Eye (tissue), 1 donor: ENCODE data around the gene GAS2L2.
"Not testable (repeated sequence)": the region's sequence is repeated elsewhere in the genome, so short reads cannot be mapped to it uniquely, and the experiment has no call there.

Source experiments
- DNase-seq: peaks from one replicate; pipeline ENCODE4 v3.0.0-alpha.2; 2015

The GAS2L2 gene

DNA sequence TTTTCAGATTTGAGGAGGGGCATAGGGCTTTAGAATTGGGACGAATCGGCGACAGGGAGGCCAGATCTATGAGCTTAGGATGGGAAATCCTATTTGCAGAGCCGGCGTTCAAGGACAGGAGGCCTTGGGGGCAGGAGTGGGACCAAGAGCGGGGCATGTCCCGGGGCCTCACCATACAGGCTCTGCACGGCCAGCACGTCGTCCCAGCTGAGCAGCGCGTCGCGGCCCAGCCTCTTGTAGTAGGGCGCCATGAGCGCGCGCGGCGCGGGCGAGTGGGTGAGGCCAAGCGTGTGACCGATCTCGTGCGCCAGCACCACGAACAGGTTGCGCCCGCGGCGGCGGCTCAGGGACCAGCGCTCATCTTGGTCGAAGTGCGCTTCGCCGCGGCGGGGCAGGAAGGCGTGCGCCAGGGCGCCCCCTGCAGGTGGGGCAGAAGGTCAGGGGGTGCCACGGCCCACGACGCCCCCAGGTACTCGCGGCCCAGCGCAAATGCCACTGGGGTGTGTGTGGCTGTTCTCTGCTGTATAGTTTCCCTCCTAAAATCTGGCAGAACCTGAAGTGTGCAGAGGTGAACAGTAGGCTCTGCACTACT lies 17.0 kb upstream of the GAS2L2 start:
- no peak for DNase-seq

DNA sequence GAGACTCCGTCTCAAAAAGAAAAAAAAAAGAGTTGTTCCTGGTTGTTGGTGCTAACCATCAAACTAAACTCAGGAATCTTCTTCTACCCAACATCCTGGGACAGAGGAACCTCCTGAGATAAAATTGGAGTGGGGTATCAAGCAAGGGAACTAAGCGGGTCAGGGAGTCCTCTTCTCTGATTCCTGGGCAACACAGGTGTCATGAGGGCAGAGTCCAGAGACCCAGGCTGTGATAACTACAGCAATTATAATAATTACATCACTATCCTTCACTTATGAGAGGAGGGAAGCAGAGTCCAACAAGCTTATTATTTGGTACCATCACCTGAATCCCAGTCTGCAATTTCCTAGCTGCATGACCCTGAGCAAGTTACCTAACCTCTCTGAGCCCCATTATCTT lies 15.8 kb upstream of the GAS2L2 start:
- no peak for DNase-seq

DNA sequence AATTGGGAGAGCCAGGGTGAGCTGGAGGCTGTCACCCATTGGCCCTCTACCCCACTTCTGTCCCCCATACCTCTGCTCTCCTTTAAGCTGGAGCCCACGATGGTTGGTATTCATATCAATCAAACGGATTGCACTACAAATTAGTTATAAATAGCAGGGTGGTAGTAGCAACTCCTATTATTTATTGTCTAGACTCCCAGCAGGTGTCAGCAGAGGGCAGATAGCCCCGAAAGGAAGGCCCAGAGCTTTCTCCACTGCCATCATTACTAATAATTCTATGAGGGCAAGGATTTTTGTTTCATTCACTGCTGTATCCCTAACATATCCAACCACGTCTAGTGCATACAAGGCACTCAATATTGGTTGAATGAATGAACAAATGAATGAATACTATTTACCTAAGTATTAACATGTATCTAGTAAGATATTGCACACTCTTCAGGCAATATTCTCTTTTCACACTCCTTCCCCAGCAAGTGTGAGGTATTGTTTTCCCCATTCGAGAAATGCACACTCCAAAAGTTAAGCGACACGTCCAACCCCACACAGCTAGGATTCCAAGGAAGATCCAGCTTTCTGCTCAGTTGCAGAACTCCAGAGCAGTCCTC lies 14.0 kb upstream of the GAS2L2 start:
- peak; percentile 55 for DNase-seq

DNA sequence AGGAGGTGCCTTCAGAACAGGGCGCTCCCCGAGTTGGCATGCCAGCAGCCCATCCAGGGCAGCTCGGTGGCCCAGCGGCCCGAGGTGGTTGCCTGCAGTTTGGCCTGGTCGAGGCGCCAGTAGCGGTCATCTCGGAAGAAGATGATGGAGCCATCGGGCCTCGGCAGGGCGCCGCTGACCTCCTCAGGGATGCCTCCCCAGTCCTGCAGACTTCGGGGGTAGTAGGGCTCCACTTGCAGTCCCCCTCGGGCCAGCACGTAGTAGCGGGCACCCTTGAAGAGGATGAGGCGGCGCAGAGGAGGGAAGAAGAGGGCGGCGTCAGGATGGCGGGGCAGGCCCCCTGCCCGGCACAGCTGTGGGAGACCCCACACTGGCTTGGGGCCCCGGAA lies 13.4 kb upstream of the GAS2L2 start:
- no peak for DNase-seq

DNA sequence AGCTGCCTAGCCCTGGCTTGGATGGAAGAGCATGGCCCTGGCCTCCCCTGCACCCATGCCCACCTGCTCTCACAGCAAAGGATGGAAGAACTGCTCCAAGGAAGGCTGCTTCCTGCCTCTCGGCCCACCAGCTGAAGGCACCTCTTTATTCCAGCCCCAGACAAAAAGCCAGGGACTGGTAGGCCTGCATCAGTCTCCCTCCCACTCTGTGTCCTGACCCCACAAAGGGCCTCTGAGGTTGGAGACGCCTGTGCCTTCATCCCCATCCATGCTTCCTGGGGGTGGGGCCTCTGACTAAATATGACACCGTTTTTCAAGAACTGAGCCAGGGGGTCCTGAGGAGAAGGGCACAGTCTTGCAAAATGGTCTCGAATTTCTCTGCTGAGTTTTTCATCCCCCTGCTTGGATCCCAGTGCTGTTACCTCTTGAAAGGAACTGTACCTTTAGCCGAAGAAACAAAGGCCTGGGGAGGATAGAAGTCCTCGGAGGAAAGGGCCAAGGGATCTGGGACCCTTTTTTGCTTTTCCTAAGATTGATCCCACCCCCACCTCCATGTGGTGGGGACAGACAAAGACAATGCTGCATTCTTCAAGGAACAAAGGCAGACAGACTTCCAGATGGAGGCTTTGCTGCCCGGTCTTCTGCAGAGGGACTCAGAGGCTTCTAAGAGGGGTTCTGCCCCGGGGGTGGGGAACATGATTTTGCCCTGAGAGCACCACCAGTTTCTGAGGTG lies 12.9 kb upstream of the GAS2L2 start:
- DNase-seq = peak; percentile 54

DNA sequence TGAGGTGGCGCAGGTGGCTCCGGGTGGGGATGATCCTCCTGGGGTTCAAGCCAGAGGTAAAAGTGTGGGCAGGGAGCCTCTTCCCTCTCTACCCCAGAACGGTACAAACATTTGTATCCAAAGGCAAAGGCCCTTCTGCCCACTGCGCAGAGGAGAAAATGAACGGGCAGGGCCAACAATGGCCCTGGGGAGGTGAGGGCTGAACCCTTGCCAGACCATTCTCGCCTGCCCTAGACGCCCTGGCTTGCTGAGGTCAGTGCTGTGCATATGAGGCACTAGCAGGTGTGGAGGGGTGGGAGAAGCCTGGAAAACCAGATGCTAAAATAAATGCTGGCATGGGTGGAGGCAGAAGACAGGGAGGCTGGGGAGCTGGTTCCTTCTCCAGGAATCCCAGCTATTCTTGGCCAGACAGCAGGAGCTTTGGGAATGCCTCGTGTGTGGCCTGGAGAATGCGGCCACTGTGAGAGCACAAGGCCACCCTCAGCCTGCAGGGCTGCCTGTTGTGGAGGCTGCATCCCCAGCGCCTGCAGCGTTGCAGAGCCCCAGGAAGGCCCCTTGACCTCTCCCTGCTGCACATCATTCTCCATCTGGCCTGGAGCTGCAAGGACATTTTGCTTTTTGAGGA lies 12.2 kb upstream of the GAS2L2 start:
- DNase-seq = peak; percentile 41

DNA sequence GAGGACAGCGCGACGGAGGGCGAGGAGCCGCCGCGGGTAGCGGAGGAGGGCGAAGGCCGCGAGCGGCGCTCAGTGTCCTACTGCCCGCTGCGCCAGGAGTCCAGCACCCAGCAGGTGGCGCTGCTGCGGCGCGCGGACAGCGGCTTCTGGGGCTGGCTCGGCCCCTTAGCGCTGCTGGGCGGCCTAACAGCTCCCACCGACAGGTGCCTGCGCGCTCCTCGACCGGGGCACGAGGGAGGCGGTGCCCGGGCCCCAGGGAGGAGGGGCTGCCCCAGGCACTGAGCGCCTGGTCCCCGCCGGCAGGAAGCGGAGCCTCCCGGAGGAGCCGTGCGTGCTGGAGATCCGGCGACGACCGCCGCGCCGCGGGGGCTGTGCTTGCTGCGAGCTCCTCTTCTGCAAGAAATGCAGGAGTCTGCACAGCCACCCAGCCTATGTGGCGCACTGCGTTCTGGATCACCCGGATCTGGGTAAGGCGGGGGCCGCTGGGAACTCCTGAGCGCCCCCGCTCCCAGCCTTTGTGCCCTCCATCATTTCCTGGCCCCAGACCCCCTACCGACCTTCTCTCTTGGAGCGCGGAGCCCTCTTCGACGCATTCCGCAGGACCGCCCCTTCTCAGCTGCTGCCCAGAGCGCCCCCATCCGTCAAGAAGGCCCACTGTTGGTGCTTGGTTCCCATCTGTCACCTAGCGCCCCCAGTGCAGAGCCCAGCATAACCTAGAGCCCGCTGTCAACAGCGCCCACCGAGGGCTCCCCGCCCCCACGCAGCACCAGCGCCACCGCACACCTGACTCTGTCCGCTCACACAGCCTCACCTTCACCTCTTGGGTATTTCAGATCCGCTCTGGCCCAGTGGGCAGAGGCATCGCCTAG lies 11.3 kb upstream of the GAS2L2 start:
- peak; percentile 96 for DNase-seq

DNA sequence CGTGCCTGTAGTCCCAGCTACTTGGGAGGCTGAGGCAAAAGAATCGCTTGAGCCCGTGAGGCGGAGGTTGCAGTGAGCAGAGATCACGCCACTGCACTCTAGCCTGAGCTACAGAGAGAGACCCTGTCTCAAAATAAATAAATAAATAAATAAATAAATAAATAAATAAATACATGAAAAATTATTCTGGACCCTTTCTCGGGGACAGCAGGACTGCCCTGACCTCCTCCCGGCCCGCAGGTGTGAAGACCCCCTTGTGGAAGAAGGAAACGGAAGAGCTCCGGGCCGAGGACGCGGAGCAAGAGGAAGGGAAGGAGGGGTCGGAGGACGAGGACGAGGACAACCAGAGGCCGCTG lies 10.7 kb upstream of the GAS2L2 start:
- no peak for DNase-seq

DNA sequence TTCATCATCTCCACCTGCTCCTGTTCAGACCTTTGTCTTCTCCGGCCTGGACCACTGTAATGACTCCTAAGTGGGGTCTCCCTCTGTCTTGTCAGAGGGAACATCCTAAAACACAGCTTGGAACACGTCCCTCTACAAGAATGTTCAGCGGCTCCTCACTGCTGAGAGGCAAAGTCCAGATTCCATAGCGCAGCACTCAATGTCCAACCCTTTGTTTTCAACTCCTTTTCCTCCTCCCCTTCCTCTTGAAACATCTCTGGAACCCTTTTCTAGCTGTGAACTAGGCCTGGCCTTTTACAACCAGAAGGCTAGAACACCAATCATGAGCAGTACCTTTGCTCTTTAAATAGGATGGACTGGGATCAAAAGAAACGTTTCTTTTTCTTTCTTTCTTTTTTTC lies 8.6 kb upstream of the GAS2L2 start:
- no peak for DNase-seq

DNA sequence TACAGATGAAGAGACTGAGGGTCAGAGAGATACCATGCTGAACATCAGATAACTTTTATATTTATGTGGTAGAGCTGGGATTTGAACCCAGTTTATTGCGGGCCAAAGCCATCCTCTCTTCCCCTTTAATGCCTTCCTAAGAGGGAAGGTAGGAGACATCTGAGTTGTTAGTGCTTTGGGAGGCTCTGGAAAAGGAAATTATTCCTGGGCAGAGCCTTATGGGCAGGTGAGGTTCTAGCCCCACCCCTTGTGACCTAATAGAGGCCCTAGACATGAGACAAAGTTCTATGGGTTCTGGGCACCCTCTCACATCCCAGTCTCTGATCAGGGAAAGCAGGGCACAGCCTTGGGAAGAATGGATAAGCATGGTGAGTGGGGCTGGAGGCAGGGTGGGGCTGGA lies 7.5 kb upstream of the GAS2L2 start, which contains the start of gene C17orf50:
TSS of gene C17orf50 (plus strand) at position 301 of the 400 bp plus-strand sequence. CDS start at position 356, 55 bp downstream.
- DNase-seq = no peak

DNA sequence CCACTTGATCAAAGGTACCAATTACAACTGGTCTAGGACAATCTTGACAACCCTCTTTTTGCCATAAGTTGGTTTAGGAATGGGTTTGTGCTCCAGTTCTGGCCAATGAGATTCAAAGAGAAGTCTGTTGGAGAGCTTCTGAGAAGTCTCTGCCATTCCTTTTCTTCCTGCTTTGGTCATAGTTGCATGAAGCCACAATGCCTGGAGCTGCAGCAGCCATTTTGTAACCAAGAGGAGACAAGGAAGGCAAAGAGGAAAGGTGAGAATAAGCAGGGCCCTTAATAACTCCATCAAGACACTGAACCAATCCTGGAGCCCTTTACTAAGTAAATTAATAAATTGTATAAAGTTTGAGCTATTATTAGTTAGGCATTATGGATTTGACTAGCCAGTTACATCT lies 4.2 kb upstream of the GAS2L2 start:
- no peak for DNase-seq

DNA sequence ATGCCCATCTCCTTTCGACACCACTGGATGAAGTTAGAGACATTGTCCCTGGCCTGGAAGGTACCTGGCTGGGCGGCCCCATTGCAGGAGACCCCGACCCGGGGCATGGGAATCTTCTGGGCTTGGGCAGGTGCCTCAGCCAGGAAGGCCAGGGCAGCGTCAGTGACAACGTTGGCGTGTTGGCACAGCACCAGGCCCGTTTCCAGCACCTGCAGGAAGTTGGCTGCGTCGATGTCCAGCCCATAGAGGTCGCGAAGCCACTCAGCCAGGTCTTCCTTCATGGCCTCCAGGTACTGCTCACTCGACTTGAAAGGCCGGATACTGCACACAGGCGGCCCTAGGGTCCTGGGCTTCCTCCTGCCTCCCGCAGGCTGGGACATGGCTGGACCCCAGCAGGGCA lies 568 bp downstream of the GAS2L2 start:
- no peak for DNase-seq

DNA sequence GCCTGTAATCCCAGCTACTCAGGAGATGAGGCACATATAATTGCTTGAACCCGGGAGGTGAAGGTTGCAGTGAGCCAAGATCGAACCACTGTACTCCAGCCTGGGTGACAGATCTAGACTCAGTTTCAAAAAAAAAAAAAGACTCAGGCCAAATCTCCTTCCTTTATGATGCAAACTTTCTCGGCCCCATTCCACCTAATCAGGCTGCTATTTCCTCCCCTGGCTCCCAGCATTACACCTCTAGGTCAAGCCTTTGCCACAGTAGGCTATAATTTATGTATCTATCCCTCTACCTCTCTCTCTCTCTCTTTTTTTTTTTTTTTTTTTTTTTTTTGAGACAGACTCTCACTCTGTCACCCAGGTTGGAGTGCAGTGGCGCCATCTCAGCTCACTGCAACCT lies 1.5 kb downstream of the GAS2L2 start:
- DNase-seq = not testable (repeated sequence)

DNA sequence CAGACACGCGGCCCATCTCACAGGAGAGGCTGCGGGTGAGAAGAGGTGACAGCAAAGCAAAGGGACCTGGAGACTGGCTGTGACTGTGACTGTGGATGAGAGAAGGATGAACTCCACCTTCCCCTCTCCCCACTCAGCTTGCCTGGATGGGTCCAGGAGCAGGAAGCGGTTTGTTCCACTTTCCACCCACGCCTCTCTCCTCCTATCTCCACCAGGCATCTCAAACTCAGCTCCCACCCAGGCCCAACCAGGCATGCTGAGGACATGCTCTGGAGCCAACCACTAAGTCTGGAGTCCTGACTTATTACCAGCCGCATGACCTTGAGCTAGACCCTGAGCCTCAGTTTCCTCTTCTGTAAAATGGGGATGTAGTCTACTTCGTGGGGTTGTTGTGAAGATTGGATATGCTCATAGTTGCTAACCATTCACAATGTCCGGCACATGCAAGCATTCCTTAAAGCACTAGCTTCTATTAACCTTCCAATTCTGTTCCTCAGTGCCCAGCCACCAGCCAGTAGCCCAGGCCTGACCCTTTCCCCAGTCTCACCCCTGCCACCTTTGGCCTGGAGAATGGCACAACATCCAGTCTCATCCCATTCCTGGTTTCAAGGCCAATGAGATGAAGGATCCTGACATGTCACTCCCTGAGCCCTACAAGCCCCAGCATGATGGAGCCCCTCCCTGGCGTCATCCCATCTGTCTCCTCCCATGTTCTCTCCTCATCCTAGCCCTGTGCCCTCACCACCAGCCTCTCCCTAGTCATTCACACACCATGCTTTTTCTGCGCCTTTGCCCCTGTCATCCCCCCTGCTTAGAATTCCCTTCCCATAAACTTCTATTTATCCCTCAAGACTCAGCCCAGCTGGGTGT lies 2.3 kb downstream of the GAS2L2 start:
- DNase-seq = no peak

DNA sequence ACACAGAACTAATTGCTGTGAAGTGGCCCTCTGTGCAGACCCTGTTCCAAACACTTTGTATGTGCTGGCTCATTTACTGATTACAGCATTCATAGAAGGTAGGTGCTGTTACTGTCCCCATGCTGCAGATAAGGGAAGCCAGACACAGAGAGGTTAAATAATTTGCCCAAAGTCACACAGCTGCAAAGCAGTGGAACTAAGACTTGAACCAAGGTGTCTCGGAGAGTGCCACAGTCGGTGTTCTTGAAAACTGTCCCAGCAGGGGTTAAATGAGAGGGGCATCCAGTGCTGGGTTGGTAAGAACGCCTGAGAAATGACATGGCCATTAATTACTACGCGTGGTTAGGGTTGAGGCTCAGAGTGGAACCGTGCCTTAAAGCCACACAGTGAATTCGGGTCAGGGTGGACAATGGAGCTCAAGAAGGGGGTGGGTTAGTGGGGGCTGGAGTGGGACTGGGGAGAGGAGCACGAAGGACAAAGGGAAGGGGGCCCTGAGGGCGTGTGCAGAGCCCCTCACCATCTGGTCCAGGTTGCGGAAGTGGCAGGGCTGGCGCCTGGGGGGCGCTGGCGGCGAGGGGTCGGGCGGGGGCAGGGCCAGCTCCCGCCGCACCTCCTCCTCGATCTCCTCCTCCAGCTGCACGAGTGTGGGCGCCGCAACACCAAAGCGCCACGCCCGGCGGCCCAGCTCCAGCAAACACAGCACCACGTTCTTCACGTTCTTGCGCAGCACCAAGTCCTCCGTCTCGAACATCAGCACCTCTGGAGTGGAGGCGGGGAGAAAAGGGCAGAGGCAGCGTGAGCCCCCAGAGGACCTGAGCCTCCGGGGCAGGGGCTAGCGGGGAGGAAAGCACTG lies 3.3 kb downstream of the GAS2L2 start:
- peak; percentile 47 for DNase-seq

DNA sequence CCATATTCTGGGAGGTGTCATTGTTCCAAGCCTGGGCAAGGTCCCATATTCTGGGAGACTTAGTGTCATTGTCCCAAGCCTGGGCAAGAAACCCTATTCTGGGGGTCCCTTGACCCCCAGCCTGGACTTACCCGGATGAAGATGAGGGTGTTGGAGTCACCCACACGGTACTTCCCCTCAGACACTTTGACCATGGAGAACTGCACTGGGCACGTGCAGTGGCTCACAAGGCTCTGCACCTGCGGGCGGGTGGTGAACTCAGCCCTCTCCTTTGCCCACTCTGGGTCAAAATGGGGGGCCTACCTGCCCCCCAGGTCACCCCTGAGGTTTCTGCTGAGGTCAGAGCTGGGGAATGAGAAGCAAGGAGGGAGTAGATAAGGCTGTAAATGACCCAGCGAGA lies 4.1 kb downstream of the GAS2L2 start:
- DNase-seq = no peak

DNA sequence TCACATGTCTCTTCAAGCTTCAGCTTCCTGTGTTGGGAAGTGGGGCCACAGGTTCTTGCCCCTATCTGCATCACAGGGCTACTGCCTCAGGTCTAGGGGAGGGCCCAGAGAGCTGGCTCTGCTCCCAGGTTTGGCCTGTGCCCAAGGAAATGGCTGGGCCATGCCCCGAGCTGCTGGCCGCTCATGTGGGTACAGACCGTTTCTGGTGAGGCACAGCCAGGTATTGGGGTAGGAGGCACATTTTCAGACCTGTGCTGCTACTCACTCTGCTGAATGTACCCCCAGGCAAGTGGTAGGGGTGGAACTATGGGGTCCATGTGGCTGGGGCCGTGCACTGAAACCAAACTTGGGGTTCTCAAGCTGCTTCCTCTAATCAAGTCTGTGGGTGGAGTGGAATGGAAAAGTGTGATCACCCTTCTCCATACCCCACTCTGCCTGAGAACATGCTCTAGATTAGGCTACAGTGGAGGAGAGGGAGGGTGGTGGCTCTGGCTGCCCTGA lies 4.6 kb downstream of the GAS2L2 start:
- DNase-seq = no peak

DNA sequence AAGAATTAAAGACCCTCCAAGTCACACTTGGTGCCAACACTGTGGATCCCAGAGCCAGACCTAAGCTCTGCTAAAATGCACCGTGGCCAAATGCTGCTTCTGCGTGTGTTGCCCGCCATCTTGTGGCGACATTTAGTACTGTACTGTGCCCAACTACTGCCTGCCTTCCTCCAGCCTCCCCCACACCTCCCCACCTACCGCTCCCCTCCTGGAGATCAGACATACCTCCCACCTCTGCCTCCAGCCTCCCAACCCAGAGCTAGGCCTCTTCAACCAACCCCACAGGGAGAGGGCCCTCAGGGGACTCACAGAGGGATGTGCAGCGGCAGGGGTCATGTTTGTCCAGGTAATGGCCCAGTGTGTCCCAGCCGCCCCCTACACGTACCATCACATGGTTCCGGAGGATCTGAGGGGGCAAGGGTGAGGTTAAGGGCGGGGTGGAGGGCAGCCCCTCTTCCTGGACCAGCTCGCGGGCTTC lies 5.5 kb downstream of the GAS2L2 start:
- DNase-seq = peak; percentile 91

DNA sequence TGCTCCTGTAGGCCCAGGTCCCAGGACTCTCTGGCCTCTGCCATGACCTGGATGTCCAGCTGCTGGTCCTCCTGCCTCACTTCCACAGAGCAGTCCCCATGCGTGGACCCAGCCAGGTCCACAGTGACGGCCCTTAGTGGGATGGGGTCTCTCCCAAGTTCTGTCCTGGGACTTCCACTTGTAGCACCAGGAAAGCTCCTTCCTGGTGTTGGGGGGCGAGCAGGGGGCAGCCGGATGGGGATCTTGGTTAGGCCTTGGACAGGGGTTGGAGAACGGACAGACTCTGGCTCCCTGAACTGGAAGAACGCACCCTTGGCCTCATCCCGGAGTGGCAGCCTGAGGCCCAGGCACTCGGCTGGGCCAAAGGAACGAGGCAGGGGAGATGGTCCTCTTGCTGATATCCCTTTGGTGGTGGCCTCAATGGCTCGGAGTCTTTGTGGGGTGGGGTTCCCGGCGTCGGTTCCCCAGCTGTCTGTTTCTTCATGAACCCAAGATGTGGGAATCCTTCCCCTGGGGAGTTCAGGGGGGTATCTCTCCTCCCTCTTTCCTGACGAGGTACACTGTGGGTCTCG lies 7.2 kb downstream of the GAS2L2 start:
- no peak for DNase-seq

DNA sequence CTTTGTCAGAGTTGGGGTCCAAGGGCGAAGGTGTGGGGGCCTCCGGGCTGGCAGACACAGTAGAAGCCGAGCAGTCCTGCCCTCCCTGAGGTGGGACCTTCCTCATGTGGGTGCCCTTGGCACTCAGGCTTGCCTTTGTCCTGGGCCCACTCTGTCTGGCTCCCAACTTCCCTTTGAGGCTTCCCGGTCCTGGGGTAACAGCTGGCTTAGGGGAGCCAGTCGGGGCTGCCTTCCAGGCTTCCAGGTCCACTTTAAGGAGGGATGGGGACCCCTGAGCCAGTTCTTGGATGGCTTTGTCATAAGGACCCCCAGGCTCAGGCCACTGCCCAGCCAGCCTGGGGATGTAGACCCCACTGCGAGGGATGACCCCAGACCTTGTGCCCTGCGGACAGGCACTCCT lies 7.8 kb downstream of the GAS2L2 start:
- DNase-seq = no peak
